ENCODE results near the gene ROBO1. TPM values are rescaled to one million over a fixed set of nuclear protein-coding genes. Genes with fewer than 3 reads are reported as not detected.

The ROBO1 gene
- total and polyA plus RNA-seq, 2 of the 8 experiments (the other 6 are each of a cell fraction or from before 2014, with no cell fraction given): 51.4 to 91.0 TPM

DNA sequence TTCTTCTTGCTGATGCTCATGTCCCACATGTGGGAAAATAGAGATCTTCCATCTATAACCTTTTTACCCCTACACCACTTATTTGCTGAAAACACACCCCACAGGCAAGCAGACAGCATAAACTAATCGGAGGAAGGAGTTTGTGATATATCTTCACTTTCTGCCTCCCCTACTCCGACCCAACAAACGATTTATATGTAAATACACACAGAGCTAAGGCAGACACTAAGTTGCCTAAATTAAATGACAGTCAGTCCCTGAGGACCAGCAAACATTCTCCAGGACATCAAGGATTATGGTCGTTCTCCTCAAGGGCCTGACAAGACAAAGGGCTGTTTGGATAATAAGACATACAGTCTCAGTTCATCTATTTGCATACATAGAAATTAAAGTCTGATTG lies 552.5 kb downstream of the ROBO1 start:
- DNase-seq (ENCODE audit: low read depth in 1 of 2, low spot score in 2 of 2) (no peak), FAIRE-seq (no peak)
- Histone ChIP-seq H3K27me3 (replicated peaks in 1 of 4; ENCODE audit: control insufficient read depth in 3 of 4, extremely low read depth in 1 of 4, insufficient read depth in 3 of 4, low read length in 3 of 4) (no peaks in the 10 kb centered on the region), H2BK120ac (replicated peaks; ENCODE audit: low read depth, low read length) (no peak overlapping the region), H3K36me3 (ENCODE audit: control insufficient read depth in 2 of 4, insufficient read depth in 4 of 4, low read length in 3 of 4) (no peaks in the 10 kb centered on the region), H3K18ac (ENCODE audit: extremely low read depth, low read length) (no peak overlapping the region), H3K4ac (replicated peaks; ENCODE audit: insufficient read length, low read depth, low read length) (no peak overlapping the region), H3K23me2 (ENCODE audit: low read depth, low read length) (no peaks in the 10 kb centered on the region), H3K27ac (ENCODE audit: low read depth, low read length) (no peak overlapping the region), H2AFZ (ENCODE audit: low read length) (peak overlapping the region; percentile 68), H2BK5ac (ENCODE audit: low read depth, low read length) (no peak overlapping the region), H3K56ac (replicated peaks; ENCODE audit: insufficient read length, low read depth, low read length) (no peak overlapping the region), H2BK20ac (ENCODE audit: low read length) (no peak overlapping the region), H3K4me3 (ENCODE audit: extremely low read depth in 1 of 4, insufficient read depth in 2 of 4, low read depth in 3 of 4, low read length in 4 of 4) (no peak overlapping the region), H3K79me2 (ENCODE audit: control insufficient read depth in 1 of 2, insufficient read depth in 2 of 2, low read length in 2 of 2) (no peaks in the 10 kb centered on the region), H4K20me1 (replicated peaks in 1 of 2; ENCODE audit: control insufficient read depth in 1 of 2, insufficient read depth in 2 of 2, low read length in 2 of 2) (no peaks in the 10 kb centered on the region), H3K4me2 (ENCODE audit: insufficient read depth in 1 of 2, low read depth in 2 of 2, low read length in 2 of 2) (no peak overlapping the region), H2AK5ac (ENCODE audit: low read depth, low read length) (no peak overlapping the region), H4K8ac (ENCODE audit: extremely low read depth, insufficient read depth, low read length) (no peak overlapping the region), H4K5ac (ENCODE audit: insufficient read length, low read depth, low read length) (no peak overlapping the region), H3K9ac (replicated peaks in 1 of 4; ENCODE audit: extremely low read depth in 1 of 4, low read depth in 3 of 4, low read length in 3 of 4) (no peak overlapping the region), H4K91ac (replicated peaks; ENCODE audit: insufficient read length, low read length) (no peak overlapping the region), H3K14ac (ENCODE audit: insufficient read length) (no peak overlapping the region), H3K9me3 (ENCODE audit: insufficient read depth in 2 of 2, low read depth in 1 of 2, low read length in 1 of 2) (no peaks in the 10 kb centered on the region), H2BK15ac (ENCODE audit: low read length) (no peak overlapping the region), H3K4me1 (replicated peaks in 1 of 4; ENCODE audit: control insufficient read depth in 3 of 4, insufficient read depth in 4 of 4, low read length in 3 of 4) (no peaks in the 10 kb centered on the region), H3K79me1 (ENCODE audit: low read depth, low read length) (no peaks in the 10 kb centered on the region), H2BK12ac (ENCODE audit: low read depth, low read length) (no peak overlapping the region), H3K23ac (ENCODE audit: insufficient read length) (no peak overlapping the region)
- 66% methylated on average over 4 of the region's 4 CpGs; no CpG with 5 or more reads in 1 of the 2 experiments for WGBS, 2 experiments (ENCODE audit: extremely low coverage in 1 of 2, insufficient coverage in 1 of 2, insufficient read length in 1 of 2, insufficient replicate concordance in 2 of 2, low coverage in 1 of 2, low lambda C conversion rate in 2 of 2, missing lambda C conversion rate in 1 of 2)
- POLR2A ChIA-PET (ENCODE audit: partially characterized antibody): no interaction called here
- CTCF ChIA-PET (ENCODE audit: partially characterized antibody): no interaction called here
- TF ChIP-seq TAF1 (IDR thresholded peaks at IDR 0.05; ENCODE audit: low read depth, low read length): no peak
- TF ChIP-seq, protein P1, sequence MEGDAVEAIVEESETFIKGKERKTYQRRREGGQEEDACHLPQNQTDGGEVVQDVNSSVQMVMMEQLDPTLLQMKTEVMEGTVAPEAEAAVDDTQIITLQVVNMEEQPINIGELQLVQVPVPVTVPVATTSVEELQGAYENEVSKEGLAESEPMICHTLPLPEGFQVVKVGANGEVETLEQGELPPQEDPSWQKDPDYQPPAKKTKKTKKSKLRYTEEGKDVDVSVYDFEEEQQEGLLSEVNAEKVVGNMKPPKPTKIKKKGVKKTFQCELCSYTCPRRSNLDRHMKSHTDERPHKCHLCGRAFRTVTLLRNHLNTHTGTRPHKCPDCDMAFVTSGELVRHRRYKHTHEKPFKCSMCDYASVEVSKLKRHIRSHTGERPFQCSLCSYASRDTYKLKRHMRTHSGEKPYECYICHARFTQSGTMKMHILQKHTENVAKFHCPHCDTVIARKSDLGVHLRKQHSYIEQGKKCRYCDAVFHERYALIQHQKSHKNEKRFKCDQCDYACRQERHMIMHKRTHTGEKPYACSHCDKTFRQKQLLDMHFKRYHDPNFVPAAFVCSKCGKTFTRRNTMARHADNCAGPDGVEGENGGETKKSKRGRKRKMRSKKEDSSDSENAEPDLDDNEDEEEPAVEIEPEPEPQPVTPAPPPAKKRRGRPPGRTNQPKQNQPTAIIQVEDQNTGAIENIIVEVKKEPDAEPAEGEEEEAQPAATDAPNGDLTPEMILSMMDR (IDR thresholded peaks at IDR 0.05; ENCODE audit: control extremely low read depth in 1 of 3, insufficient read depth in 1 of 3, low read depth in 1 of 3, low read length in 3 of 3): no peak
- no peak for TF ChIP-seq SIX5 (IDR thresholded peaks at IDR 0.05; ENCODE audit: low read depth, low read length)
- no peak for TF ChIP-seq RAD21 (IDR thresholded peaks at IDR 0.05 in 1 of 2, conservative IDR thresholded peaks at IDR 0.05 in 1 of 2; ENCODE audit: low read depth in 2 of 2, low read length in 2 of 2)
- TF ChIP-seq POU5F1 (IDR thresholded peaks at IDR 0.05; ENCODE audit: low read depth, low read length): no peak
- no peak for TF ChIP-seq CREB1 (IDR thresholded peaks at IDR 0.05)
- no peak for TF ChIP-seq ASH2L (IDR thresholded peaks at IDR 0.05; ENCODE audit: low read length)
- TF ChIP-seq POLR2AphosphoS5 (IDR thresholded peaks at IDR 0.05; ENCODE audit: low read depth, low read length): no peak
- TF ChIP-seq SAP30 (IDR thresholded peaks at IDR 0.05; ENCODE audit: insufficient read depth, insufficient replicate concordance, low read length): no peak
- TF ChIP-seq HDAC6 (IDR thresholded peaks at IDR 0.05; ENCODE audit: low read depth, low read length): no peak
- TF ChIP-seq, protein P2, sequence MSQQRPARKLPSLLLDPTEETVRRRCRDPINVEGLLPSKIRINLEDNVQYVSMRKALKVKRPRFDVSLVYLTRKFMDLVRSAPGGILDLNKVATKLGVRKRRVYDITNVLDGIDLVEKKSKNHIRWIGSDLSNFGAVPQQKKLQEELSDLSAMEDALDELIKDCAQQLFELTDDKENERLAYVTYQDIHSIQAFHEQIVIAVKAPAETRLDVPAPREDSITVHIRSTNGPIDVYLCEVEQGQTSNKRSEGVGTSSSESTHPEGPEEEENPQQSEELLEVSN (IDR thresholded peaks at IDR 0.05): no peak
- no peak for TF ChIP-seq BCL11A (IDR thresholded peaks at IDR 0.05; ENCODE audit: low read depth in 2 of 2, low read length in 2 of 2)
